Natural killer cell (primary cell): ENCODE results near the gene SYCP2L. TPM values are rescaled to one million over a fixed set of nuclear protein-coding genes. Genes with fewer than 3 reads are reported as not detected.

ENCODE experiments used
- ATAC-seq, 3 donors: fragments of 150-1000 bp in 2 of 3; fragments of 200-7000 bp in 1 of 3; cut with Tn5 transposase; 1 replicate in 1 of 3; 2 replicates in 2 of 3; pipeline ENCODE4 v1.10.0; 2021; ENCODE audit warnings: mild to moderate bottlenecking in 2 of 3, moderate library complexity in 2 of 3
- DNase-seq, 2 donors: peaks; one replicate each; pipeline versions ENCODE4 v3.0.0 to v3.0.0-alpha.2; 2013 to 2021; ENCODE audit warnings: mixed read lengths in 1 of 2
- H3K27ac ChIP-seq: one replicate; pipeline ENCODE4 v1.5.1; 2013; ENCODE audit warnings: mild to moderate bottlenecking, low read length
- H3K27me3 ChIP-seq: one replicate; pipeline ENCODE4 v1.6.1; 2013; ENCODE audit warnings: low read length; ENCODE audit not compliant: control insufficient read depth, insufficient read depth
- H3K36me3 ChIP-seq: one replicate; pipeline ENCODE4 v1.6.1; 2013; ENCODE audit warnings: low read length; ENCODE audit not compliant: control insufficient read depth, insufficient read depth
- H3K4me1 ChIP-seq: one replicate; pipeline ENCODE4 v1.6.1; 2013; ENCODE audit warnings: low read length; ENCODE audit not compliant: control insufficient read depth, insufficient read depth
- H3K4me3 ChIP-seq: one replicate; pipeline ENCODE4 v1.5.1; 2013; ENCODE audit warnings: low read length
- H3K9me3 ChIP-seq: one replicate; pipeline ENCODE4 v1.6.1; 2013; ENCODE audit warnings: low read length; ENCODE audit not compliant: control insufficient read depth, insufficient read depth
- H3K27ac Mint-ChIP-seq, 2 donors: one replicate each; pipeline ENCODE4 v1.8.0; 2022; ENCODE audit warnings: mild to moderate bottlenecking in 2 of 2, mixed read lengths in 2 of 2, moderate library complexity in 1 of 2
- H3K27me3 Mint-ChIP-seq, 2 donors: one replicate each; pipeline ENCODE4 v1.8.0; 2022; ENCODE audit warnings: low read depth in 2 of 2, mixed read lengths in 2 of 2
- H3K36me3 Mint-ChIP-seq: one replicate; pipeline ENCODE4 v1.8.0; 2022; ENCODE audit warnings: mixed read lengths
- H3K4me1 Mint-ChIP-seq, 2 donors: one replicate each; pipeline ENCODE4 v1.8.0; 2022; ENCODE audit warnings: mixed read lengths in 2 of 2
- H3K4me3 Mint-ChIP-seq: one replicate; pipeline ENCODE4 v1.8.0; 2022; ENCODE audit warnings: mild to moderate bottlenecking, moderate library complexity, mixed read lengths
- H3K9me3 Mint-ChIP-seq, 2 donors: one replicate each; pipeline ENCODE4 v1.8.0; 2022; ENCODE audit warnings: mixed read lengths in 2 of 2
- CTCF ChIP-seq: fragments of 200-600 bp; IDR thresholded peaks from one replicate; pipeline ENCODE4 v1.8.0; 2022; ENCODE audit warnings: antibody characterized with exemption
- WGBS: methylation state at CpG from one replicate; pipeline ENCODE4 v1.1.7; 2013; ENCODE audit warnings: missing lambda C conversion rate; ENCODE audit not compliant: insufficient coverage; 5-methylcytosine and 5-hydroxymethylcytosine counted together
- intact Hi-C: fragments of 100-400 bp; cut with micrococcal nuclease; formaldehyde crosslinking; loops from one replicate; pipeline ENCODE4 v1.14.2; 2022
- total RNA-seq, 4 donors: library from RNA; stranded (reverse); fragments of 120-200 nt in 1 of 4; gene quantifications; one replicate each; pipeline versions ENCODE4 v1.2.3 to v1.2.4, GENCODE V29; 2013 to 2022

Gene SYCP2L
- total RNA-seq, 3 donors from 2014 or later (not counting 1 experiment from before 2014, with no cell fraction given): 0.82 to 7.3 TPM; not detected in 1

- Mint-ChIP-seq H3K4me3 (no peak overlapping the region), H3K36me3 (no peaks in the 10 kb centered on the region), H3K4me1 (no peaks in the 10 kb centered on the region), H3K9me3 (no peaks in the 10 kb centered on the region), H3K27ac (no peak overlapping the region), H3K27me3 (peaks cover 12 to 13% of the 10 kb centered on the region in 2 donors)
- Histone ChIP-seq H3K4me1 (no peaks in the 10 kb centered on the region), H3K27ac (no peak overlapping the region), H3K9me3 (no peaks in the 10 kb centered on the region), H3K4me3 (no peak overlapping the region), H3K36me3 (no peaks in the 10 kb centered on the region), H3K27me3 (no peaks in the 10 kb centered on the region)
- DNase-seq (no peak), ATAC-seq (no peak)
- WGBS: 89% methylated on average over 9 of the region's 10 CpGs
- intact Hi-C loops: no loop called here
- no peak for TF ChIP-seq CTCF
These were observed 121.1 kb downstream of the SYCP2L start for GRCh38 chr6:11007715-11008608.

- Histone ChIP-seq H3K4me3 (no peak overlapping the region), H3K36me3 (no peaks in the 10 kb centered on the region), H3K4me1 (no peaks in the 10 kb centered on the region), H3K27me3 (no peaks in the 10 kb centered on the region), H3K27ac (no peak overlapping the region), H3K9me3 (no peaks in the 10 kb centered on the region)
- Mint-ChIP-seq H3K27me3 (peaks cover 17 to 18% of the 10 kb centered on the region in 2 donors), H3K9me3 (no peaks in the 10 kb centered on the region), H3K4me3 (no peak overlapping the region), H3K36me3 (no peaks in the 10 kb centered on the region), H3K4me1 (no peaks in the 10 kb centered on the region), H3K27ac (no peak overlapping the region)
- ATAC-seq: no peak
- no peak for TF ChIP-seq CTCF
- DNase-seq: no peak
- WGBS: 83% methylated on average over 1 of the region's 1 CpG
- intact Hi-C loops: no loop called here
These were observed 122.0 kb downstream of the SYCP2L start for GRCh38 chr6:11008821-11009220.

DNA sequence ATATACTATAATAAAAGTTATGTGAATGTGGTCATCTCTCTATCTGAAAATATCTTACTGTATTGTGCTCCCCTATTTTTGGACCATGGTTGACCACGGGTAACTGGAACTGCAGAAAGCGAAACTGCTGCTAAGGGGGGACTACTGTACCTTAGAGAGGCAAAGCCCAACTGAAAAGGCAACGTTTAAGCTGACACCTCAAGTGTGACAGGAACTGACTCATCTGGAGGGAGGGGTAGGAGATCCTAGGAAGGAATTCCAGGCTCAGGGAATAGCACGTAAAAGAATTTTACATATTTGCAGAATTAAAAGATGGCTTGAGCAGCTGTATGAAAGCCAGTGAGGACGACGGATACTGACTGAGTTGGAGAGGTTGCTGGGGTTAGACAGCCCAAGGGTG, 122.5 kb downstream of the SYCP2L start:
- no peak for DNase-seq
- no peak overlapping the region for H3K4me3 Mint-ChIP-seq
- no peak for TF ChIP-seq CTCF
- H3K4me3 ChIP-seq: no peak overlapping the region
- 70% methylated on average over 6 of the region's 6 CpGs for WGBS
- ATAC-seq: no peak
- no peaks in the 10 kb centered on the region for H3K36me3 ChIP-seq
- H3K4me1 Mint-ChIP-seq: no peaks in the 10 kb centered on the region
- intact Hi-C loops: no loop called here
- no peaks in the 10 kb centered on the region for H3K27me3 ChIP-seq
- H3K9me3 Mint-ChIP-seq: no peaks in the 10 kb centered on the region
- no peaks in the 10 kb centered on the region for H3K4me1 ChIP-seq
- H3K27ac Mint-ChIP-seq: no peak overlapping the region
- no peaks in the 10 kb centered on the region for H3K36me3 Mint-ChIP-seq
- H3K27me3 Mint-ChIP-seq: peaks cover 17 to 18% of the 10 kb centered on the region in 2 donors
- H3K9me3 ChIP-seq: no peaks in the 10 kb centered on the region
- H3K27ac ChIP-seq: no peak overlapping the region
